NCI-H1436 (cell line): Measurements from ENCODE around the gene ULBP1.
"Not testable (repeated sequence)": the region's sequence is repeated elsewhere in the genome, so short reads cannot be mapped to it uniquely, and the experiment has no call there.

ENCODE experiments used
- DNase-seq: peaks from one replicate; lab custom pipeline; 2025; lab: John Stamatoyannopoulos, UW

ULBP1 gene

GRCh38 chr6:149975400-149975799 lies 11.7 kb downstream of the ULBP1 start:
- no peak for DNase-seq

DNA sequence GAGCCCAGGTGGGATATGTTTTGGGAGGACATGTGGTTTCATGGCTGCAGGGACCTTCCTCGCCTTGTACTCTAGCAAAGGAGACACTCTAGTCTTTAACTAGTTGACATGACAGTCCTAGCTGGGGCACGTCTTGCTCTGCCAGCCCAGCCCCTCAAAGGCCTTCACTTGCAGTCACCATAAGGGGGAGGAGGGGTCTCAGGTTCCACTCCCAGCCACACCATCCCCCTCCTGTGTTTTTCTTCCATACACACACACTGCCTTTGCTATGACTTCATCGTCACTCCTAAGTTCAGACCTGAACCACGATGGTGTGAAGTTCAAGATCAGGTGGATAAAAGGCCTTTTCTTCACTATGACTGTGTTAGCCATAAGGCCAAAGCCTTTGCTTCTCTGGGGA lies 13.5 kb downstream of the ULBP1 start:
- no peak for DNase-seq

DNA sequence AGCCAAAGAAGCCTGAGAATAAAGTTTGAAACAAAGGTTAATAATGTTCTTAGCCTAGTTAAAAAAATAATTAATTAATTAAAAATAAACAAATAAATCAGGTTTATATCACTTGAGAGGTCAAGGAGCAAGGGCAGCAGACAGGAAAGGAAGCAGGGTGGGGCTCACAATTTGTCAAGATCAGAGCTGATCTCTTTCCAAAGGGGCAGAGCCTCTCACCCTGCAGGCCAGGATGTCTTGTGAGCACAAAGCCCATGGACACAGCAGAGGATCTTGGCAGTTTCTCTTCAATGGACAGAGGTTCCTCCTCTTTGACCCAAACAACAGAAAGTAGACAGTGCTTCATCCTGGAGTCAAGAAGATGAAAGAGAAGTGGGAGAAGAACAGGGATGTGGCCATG lies 14.9 kb downstream of the ULBP1 start:
- no peak for DNase-seq

- no peak for DNase-seq
These were observed 15.6 kb downstream of the ULBP1 start for GRCh38 chr6:149979293-149979692.

- no peak for DNase-seq
These were observed 19.4 kb downstream of the ULBP1 start for GRCh38 chr6:149983145-149983544.

GRCh38 chr6:149984773-149985172 lies 21.0 kb downstream of the ULBP1 start:
- no peak for DNase-seq

GRCh38 chr6:149985481-149985937 lies 21.8 kb downstream of the ULBP1 start:
- no peak for DNase-seq

- DNase-seq: no peak
These were observed 23.9 kb downstream of the ULBP1 start for GRCh38 chr6:149987602-149988107.

DNA sequence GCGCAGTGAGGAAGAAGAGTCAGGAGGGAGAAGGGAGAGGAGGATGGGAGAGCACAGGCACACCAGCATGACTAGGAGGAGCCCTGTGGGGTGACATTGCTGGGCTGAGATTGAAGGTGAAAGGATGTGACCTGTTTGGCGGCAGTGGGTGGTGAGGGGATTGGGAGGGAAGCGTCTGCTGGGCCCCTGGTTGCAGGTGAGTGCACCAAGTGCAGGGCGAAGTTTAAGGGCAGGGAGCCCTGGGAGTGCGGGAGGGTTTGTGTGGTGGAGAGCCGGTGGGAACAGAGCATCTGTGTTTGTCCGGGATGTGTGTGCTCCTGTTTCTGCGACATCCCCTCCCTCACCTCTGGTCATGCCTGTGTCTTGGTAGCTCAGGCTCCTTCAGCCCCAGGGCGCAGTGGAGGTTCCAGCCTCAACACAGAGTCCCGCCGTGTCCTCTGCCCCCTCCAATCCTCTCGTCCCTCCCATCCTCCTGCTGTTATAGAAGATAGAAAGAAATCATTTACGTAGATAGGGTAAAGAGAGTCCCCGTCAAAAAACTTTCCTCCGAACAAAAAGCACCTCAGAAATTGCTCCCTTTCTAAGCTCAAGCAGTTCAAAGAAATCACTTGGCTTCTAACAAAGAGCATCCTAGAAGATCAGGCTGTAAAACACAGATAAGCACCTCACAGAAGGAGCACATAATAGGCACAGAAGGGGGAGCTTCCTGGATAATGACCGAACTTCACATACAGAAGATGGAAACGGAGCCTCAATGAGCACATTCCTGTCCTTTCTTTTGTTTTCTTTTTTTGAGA lies 25.0 kb downstream of the ULBP1 start:
- DNase-seq: no peak

DNA sequence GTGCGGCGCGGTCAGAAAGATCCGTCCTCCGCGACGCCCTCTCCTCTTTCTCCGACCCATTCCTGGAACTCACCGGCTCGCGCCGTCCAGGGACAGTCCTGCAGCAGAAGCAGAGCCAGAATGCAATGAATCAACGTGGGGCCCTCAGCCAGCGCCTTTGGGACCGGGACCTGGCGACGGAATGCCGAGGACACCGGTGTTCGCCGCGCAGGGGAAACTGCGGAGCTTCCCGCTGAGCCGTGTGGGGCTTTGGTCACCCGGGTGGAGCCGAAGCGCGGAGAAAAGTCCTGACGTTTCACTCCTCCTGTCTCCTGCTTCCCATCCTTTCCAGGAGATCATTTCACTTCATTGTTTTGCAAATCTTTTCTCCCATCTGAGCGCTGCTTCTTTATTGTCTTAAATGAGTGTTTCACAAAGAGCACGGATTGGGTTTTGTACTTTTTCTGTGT lies 26.5 kb downstream of the ULBP1 start:
- no peak for DNase-seq

- no peak for DNase-seq
These were observed 27.1 kb downstream of the ULBP1 start for GRCh38 chr6:149990661-149991471.

- DNase-seq: not testable (repeated sequence)
These were observed 27.7 kb downstream of the ULBP1 start for GRCh38 chr6:149991472-149991795.

- DNase-seq: no peak
These were observed 28.1 kb downstream of the ULBP1 start for GRCh38 chr6:149991838-149992237.

DNA sequence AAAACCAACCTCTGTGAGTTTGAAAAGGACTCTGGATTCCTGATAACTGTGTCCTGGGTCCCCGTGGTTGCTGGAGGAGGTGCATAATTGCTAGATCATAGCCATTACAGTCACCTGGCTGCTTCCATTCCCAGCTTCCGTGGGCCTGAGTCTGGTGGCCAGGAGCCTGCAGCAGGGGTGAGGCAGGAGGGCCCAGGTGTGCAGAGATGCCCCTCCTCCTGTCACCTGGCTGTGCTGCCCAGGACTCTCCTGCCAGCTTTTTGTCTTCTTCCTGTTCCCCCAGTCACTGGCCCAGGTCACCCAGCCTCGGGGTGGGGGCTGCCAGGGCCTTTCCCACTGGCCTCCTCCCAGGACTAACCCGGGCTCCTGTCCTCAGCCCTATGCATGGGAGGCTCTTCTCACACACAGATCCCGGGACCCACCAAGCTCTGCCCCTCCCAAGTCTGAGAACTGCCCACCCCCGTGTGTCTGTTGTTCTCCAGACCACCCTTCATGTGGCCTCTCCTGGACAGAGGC lies 31.6 kb downstream of the ULBP1 start:
- no peak for DNase-seq

- DNase-seq: no peak
These were observed 32.2 kb downstream of the ULBP1 start for GRCh38 chr6:149995971-149996370.

DNA sequence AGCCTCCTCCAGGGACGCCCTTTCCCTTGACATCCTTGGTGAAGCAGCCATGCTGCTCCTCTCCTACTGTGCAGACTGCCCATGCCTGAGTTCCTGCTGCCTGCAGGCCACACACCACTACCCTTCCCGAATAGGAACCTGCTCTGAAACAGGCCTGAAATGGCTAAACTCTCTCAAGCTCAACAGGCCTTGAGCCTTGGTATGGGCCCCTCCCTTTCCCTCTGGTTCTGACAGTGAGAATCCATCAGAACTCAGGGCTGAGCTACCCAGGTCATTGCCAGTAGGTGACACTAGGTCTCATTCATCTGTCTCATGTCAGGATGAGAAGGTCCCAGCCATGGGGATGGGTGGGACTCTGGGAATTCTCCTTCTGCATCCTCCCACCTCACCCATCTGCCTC lies 35.9 kb downstream of the ULBP1 start:
- no peak for DNase-seq

DNA sequence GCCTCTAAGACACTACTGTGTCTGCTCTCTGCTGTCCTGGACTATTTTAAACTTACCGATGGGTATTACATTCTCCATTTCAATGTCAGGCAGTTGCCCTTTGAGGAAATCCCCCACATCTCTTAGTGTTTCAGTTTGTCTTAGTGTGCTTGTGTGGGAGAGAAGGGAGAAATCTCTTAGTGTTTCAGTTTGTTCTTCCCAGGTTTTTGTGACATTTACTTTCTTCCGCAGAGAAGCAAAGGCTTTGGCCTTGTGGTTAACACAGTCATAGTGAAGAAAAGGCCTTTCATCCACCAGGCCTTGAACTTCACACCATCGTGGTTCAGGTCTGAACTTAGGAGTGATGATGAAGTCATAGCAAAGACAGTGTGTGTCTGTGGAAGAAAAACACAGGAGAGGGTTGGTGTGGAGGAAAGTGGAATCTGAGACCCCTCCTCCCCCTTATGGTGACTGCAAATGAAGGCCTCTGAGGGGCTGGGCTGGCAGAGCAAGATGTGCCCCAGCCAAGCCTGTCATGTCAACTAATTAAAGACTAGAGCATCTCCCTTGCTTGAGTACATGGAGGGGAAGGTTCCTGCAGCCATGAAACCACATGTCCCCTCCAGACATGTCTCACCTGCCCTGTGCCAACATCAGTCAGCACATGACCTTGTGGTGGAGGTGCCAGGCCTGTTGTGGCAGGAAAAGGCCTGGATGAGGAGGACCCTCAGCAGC lies 37.7 kb downstream of the ULBP1 start:
- DNase-seq: no peak

DNA sequence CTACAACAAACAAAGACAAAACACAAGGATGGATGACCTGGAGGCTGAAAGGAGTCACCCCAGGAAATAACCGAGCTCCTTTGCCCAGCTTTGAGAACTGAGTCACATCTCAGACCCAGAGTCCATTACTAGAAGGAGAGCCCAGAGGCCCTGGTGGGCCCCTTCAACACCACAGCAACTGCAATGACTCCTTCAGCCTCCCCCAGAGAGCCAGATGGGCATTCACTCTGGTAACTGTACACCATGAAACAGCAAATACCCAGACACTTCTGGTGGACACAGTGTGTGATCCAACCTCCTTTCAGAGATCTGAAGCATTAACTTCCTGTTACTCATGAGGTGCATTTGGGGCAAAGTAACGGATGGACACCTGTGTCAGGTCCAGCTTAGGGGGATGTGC lies 39.0 kb downstream of the ULBP1 start:
- no peak for DNase-seq

DNA sequence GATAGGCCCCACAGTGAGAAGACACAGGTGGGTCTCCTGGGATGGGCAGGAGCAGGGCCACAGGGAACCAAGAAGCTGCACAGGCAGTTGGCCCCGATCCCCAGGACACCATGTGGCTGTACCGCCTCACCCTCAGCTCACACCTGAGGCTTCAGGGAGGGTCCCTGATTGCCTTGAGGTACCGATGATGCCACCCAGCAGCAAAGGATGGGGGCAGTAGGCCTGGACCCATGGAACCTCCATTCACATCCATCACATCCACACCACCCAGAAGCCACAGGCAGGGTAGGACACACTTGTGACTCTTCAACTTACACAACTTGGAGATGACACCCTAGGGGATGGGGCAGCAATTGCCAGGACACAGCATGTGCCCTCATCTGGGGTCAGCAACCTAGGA lies 39.9 kb downstream of the ULBP1 start:
- not testable (repeated sequence) for DNase-seq

- DNase-seq: no peak
These were observed 40.5 kb downstream of the ULBP1 start for GRCh38 chr6:150004101-150004782.
